GM19324 (cell line): ENCODE measurements around the gene POLN.
"Not testable (repeated sequence)": the region's sequence is repeated elsewhere in the genome, so short reads cannot be mapped to it uniquely, and the experiment has no call there.

ENCODE experiments used
- ATAC-seq: cut with Tn5 transposase; IDR thresholded peaks from one replicate; pipeline ENCODE4 v1.9.1; 2021; ENCODE audit warnings: mild to moderate bottlenecking, moderate library complexity; ENCODE audit not compliant: unreplicated experiment, low FRiP score

The POLN gene

GRCh38 chr4:2222838-2223237 is 19.1 kb downstream of the POLN start:
- no peak for ATAC-seq

- not testable (repeated sequence) for ATAC-seq
These were observed 20.5 kb downstream of the POLN start for GRCh38 chr4:2221378-2221777.

GRCh38 chr4:2220016-2220630 is 21.8 kb downstream of the POLN start:
- ATAC-seq, result no peak

GRCh38 chr4:2219233-2219760 is 22.6 kb downstream of the POLN start:
- ATAC-seq, result no peak

GRCh38 chr4:2218436-2218835 is 23.5 kb downstream of the POLN start:
- no peak for ATAC-seq

- no peak for ATAC-seq
These were observed 24.2 kb downstream of the POLN start for GRCh38 chr4:2217726-2218125.

GRCh38 chr4:2212831-2213230 is 29.1 kb downstream of the POLN start:
- ATAC-seq, result no peak

GRCh38 chr4:2202789-2203188 is 39.1 kb downstream of the POLN start:
- not testable (repeated sequence) for ATAC-seq

GRCh38 chr4:2194496-2194895 is 47.4 kb downstream of the POLN start:
- no peak for ATAC-seq

GRCh38 chr4:2193326-2193725 is 48.6 kb downstream of the POLN start:
- no peak for ATAC-seq

GRCh38 chr4:2186865-2187172 is 55.1 kb downstream of the POLN start:
- no peak for ATAC-seq

- no peak for ATAC-seq
These were observed 55.6 kb downstream of the POLN start for GRCh38 chr4:2186133-2186864.

GRCh38 chr4:2183394-2183793 is 58.5 kb downstream of the POLN start:
- no peak for ATAC-seq

- ATAC-seq, result no peak
These were observed 58.9 kb downstream of the POLN start for GRCh38 chr4:2182994-2183393.

- ATAC-seq, result no peak
These were observed 61.5 kb downstream of the POLN start for GRCh38 chr4:2180410-2180809.

- ATAC-seq, result no peak
These were observed 62.2 kb downstream of the POLN start for GRCh38 chr4:2179717-2180116.

- ATAC-seq, result no peak
These were observed 62.9 kb downstream of the POLN start for GRCh38 chr4:2178986-2179385.

GRCh38 chr4:2177443-2178093 is 64.4 kb downstream of the POLN start:
- ATAC-seq, result no peak

GRCh38 chr4:2175990-2176698 is 65.8 kb downstream of the POLN start:
- no peak for ATAC-seq

- no peak for ATAC-seq
These were observed 67.9 kb downstream of the POLN start for GRCh38 chr4:2174061-2174460.

- ATAC-seq, result no peak
These were observed 69.2 kb downstream of the POLN start for GRCh38 chr4:2172627-2173231.
